IMR-90 (cell line): Measurements from ENCODE around the gene MEGF9. TPM values are rescaled to one million over a fixed set of nuclear protein-coding genes. Genes with fewer than 3 reads are reported as not detected.

Experiments
- ATAC-seq: fragments of 200-7000 bp; cut with Tn5 transposase; 2 replicates; pipeline ENCODE4 v1.9.1; 2020; ENCODE audit warnings: low read depth, mild to moderate bottlenecking, moderate library complexity
- BruUV-seq: library from RNA; stranded (reverse); fragments of 400-500 nt; replicated peaks from 2 replicates; lab custom pipeline; 2021; lab: Mats Ljungman, UMichigan
- CTCF ChIA-PET: fragments of 300-600 bp; formaldehyde crosslinking; extraction: SDS; loops from one replicate; lab custom pipeline; 2021; ENCODE audit warnings: antibody characterized with exemption; lab: Yijun Ruan, JAX
- POLR2A ChIA-PET: fragments of 300-600 bp; sonication (Branson Sonifier 250); formaldehyde crosslinking; loops from one replicate; lab custom pipeline; 2022; ENCODE audit warnings: antibody characterized with exemption; ENCODE audit not compliant: unreplicated experiment; lab: Charles Lee
- DNase-seq: peaks from one replicate; pipeline ENCODE4 v3.0.0; 2013
- H2AFZ ChIP-seq: replicated peaks from 2 replicates; pipeline ENCODE3; 2013; ENCODE audit warnings: low read length, mild to moderate bottlenecking; ENCODE audit not compliant: poor library complexity
- H2AK5ac ChIP-seq: 2 replicates; pipeline ENCODE4 v1.6.1; 2013; ENCODE audit warnings: low read depth, low read length, inconsistent platforms
- H2AK9ac ChIP-seq: replicated peaks from 2 replicates; pipeline ENCODE3; 2013; ENCODE audit warnings: mild to moderate bottlenecking, low read depth, low read length, moderate library complexity; ENCODE audit not compliant: poor library complexity
- H2BK120ac ChIP-seq: 2 replicates; pipeline ENCODE4 v1.6.1; 2013; ENCODE audit warnings: low read depth, low read length, inconsistent platforms
- H2BK15ac ChIP-seq: 3 replicates; pipeline ENCODE4 v1.6.1; 2013; ENCODE audit warnings: low read depth, low read length, inconsistent platforms
- H2BK20ac ChIP-seq: 2 replicates; pipeline ENCODE4 v1.6.1; 2013; ENCODE audit warnings: low read depth, mild to moderate bottlenecking, inconsistent platforms, low read length, moderate library complexity
- H2BK5ac ChIP-seq: 2 replicates; pipeline ENCODE4 v1.6.1; 2013; ENCODE audit warnings: mild to moderate bottlenecking, low read depth, low read length, inconsistent platforms; ENCODE audit not compliant: poor library complexity, severe bottlenecking
- H3K14ac ChIP-seq: replicated peaks from 2 replicates; pipeline ENCODE4 v1.6.1; 2013; ENCODE audit warnings: low read depth, low read length, inconsistent platforms
- H3K18ac ChIP-seq: 2 replicates; pipeline ENCODE4 v1.6.1; 2013; ENCODE audit warnings: low read depth, low read length, control low read depth
- H3K23ac ChIP-seq: 2 replicates; pipeline ENCODE4 v1.6.1; 2013; ENCODE audit warnings: low read depth, low read length, inconsistent platforms
- H3K27ac ChIP-seq: 2 replicates; pipeline ENCODE4 v1.5.1; 2013; ENCODE audit warnings: mild to moderate bottlenecking, control low read depth, low read length; ENCODE audit not compliant: insufficient read depth
- H3K27me3 ChIP-seq: 2 replicates; pipeline ENCODE4 v1.6.1; 2013; ENCODE audit warnings: low read length; ENCODE audit not compliant: control insufficient read depth, insufficient read depth
- H3K36me3 ChIP-seq: 2 replicates; pipeline ENCODE4 v1.6.1; 2013; ENCODE audit warnings: low read length, mixed read lengths; ENCODE audit not compliant: control insufficient read depth, insufficient read depth
- H3K4ac ChIP-seq: 2 replicates; pipeline ENCODE4 v1.6.1; 2013; ENCODE audit warnings: low read depth, low read length, inconsistent platforms
- H3K4me1 ChIP-seq: 2 replicates; pipeline ENCODE4 v1.6.1; 2013; ENCODE audit warnings: low read length, mixed read lengths; ENCODE audit not compliant: control insufficient read depth, insufficient read depth
- H3K4me2 ChIP-seq: 2 replicates; pipeline ENCODE4 v1.6.1; 2013; ENCODE audit warnings: low read depth, mild to moderate bottlenecking, control low read depth, low read length, moderate library complexity
- H3K4me3 ChIP-seq: 2 replicates; pipeline ENCODE4 v1.5.1; 2013; ENCODE audit warnings: low read depth, mild to moderate bottlenecking, control low read depth, low read length, moderate library complexity; ENCODE audit not compliant: insufficient read depth
- H3K56ac ChIP-seq: 2 replicates; pipeline ENCODE4 v1.6.1; 2013; ENCODE audit warnings: low read length, inconsistent platforms; ENCODE audit not compliant: insufficient read depth; ENCODE audit errors: extremely low read depth
- H3K79me1 ChIP-seq, 2 experiments: 2 replicates each; pipeline ENCODE4 v1.6.1; 2013; ENCODE audit warnings: low read length in 2 of 2, inconsistent platforms in 1 of 2, low read depth in 1 of 2
- H3K9ac ChIP-seq: 2 replicates; pipeline ENCODE4 v1.6.1; 2013; ENCODE audit warnings: low read depth, low read length, control low read depth
- H3K9me1 ChIP-seq: 2 replicates; pipeline ENCODE4 v1.6.1; 2013; ENCODE audit warnings: low read length, inconsistent platforms; ENCODE audit not compliant: insufficient read depth
- H3K9me3 ChIP-seq: 2 replicates; pipeline ENCODE4 v1.6.1; 2013; ENCODE audit warnings: low read length; ENCODE audit not compliant: control insufficient read depth, insufficient read depth
- H4K20me1 ChIP-seq: 2 replicates; pipeline ENCODE4 v1.6.1; 2013; ENCODE audit warnings: low read length, inconsistent platforms; ENCODE audit not compliant: insufficient read depth
- H4K5ac ChIP-seq: 2 replicates; pipeline ENCODE4 v1.6.1; 2013; ENCODE audit warnings: mild to moderate bottlenecking, low read depth, low read length, control low read depth
- H4K8ac ChIP-seq, 2 experiments: 2 replicates each; pipeline ENCODE4 v1.6.1; 2013; ENCODE audit warnings: low read depth in 2 of 2, low read length in 2 of 2, control low read depth in 1 of 2, inconsistent platforms in 1 of 2
- H4K91ac ChIP-seq: 2 replicates; pipeline ENCODE4 v1.6.1; 2013; ENCODE audit warnings: low read depth, low read length, inconsistent platforms; ENCODE audit not compliant: insufficient read depth
- BHLHE40 ChIP-seq: fragments of 150-350 bp; IDR thresholded peaks from 2 replicates; pipeline ENCODE4 v1.6.1; 2016; ENCODE audit warnings: mild to moderate bottlenecking, low read depth, low read length
- ELK1 ChIP-seq: fragments of 150-350 bp; IDR thresholded peaks from 2 replicates; pipeline ENCODE4 v1.6.1; 2016; ENCODE audit warnings: low read depth, mild to moderate bottlenecking, low read length, moderate library complexity, borderline replicate concordance
- FOS ChIP-seq: fragments of 150-350 bp; IDR thresholded peaks from 2 replicates; pipeline ENCODE4 v1.6.1; 2016; ENCODE audit warnings: low read depth, low read length
- MAFK ChIP-seq: IDR thresholded peaks from 2 replicates; pipeline ENCODE4 v1.6.1; 2012; ENCODE audit warnings: low read depth, low read length, improper control_type of control experiment
- POLR2A ChIP-seq: IDR thresholded peaks from 2 replicates; pipeline ENCODE4 v1.6.1; 2012; ENCODE audit warnings: mild to moderate bottlenecking, low read depth, low read length
- SMC3 ChIP-seq: fragments of 150-350 bp; IDR thresholded peaks from 2 replicates; pipeline ENCODE4 v1.6.1; 2016; ENCODE audit warnings: low read depth, mild to moderate bottlenecking, antibody characterized with exemption, low read length, moderate library complexity
- WGBS, 2 experiments: methylation state at CpG; one replicate each; pipeline versions ENCODE4 v1.1.5 to v1.1.7; 2013; ENCODE audit warnings: missing lambda C conversion rate in 2 of 2; ENCODE audit not compliant: insufficient read length in 1 of 2; ENCODE audit errors: extremely low coverage in 2 of 2; 5-methylcytosine and 5-hydroxymethylcytosine counted together
- dilution Hi-C: fragments of 300-500 bp; cut with HindIII; formaldehyde crosslinking; loops from one replicate; pipeline ENCODE4 v1.14.3; 2018; ENCODE audit warnings: low sequenced_read_pairs; ENCODE audit not compliant: unreplicated experiment
- in situ Hi-C: fragments of 300-500 bp; cut with MboI; formaldehyde crosslinking; loops from 3 replicates; pipeline ENCODE4 v1.14.3; 2019; ENCODE audit warnings: low sequenced_read_pairs, inconsistent platforms, mixed read lengths
- intact Hi-C: fragments of 100-400 bp; cut with micrococcal nuclease; formaldehyde crosslinking; loops from 2 replicates; pipeline ENCODE4 v1.10.0; 2022
- polyA plus RNA-seq, 3 experiments: library from polyadenylated mRNA; depleted of rRNA; stranded (reverse); fragments of >200 nt; gene quantifications; 2 replicates each; pipeline ENCODE4 v1.2.3, GENCODE V29; 2012; ENCODE audit warnings: low replicate concordance in 1 of 3
- total RNA-seq: library from RNA; depleted of rRNA; stranded (reverse); fragments of >200 nt; gene quantifications from 2 replicates; pipeline ENCODE4 v1.2.3, GENCODE V29; 2012

MEGF9 gene
- total and polyA plus RNA-seq, 2 of the 4 experiments (the other 2 are of a cell fraction) = 3.4 TPM

DNA sequence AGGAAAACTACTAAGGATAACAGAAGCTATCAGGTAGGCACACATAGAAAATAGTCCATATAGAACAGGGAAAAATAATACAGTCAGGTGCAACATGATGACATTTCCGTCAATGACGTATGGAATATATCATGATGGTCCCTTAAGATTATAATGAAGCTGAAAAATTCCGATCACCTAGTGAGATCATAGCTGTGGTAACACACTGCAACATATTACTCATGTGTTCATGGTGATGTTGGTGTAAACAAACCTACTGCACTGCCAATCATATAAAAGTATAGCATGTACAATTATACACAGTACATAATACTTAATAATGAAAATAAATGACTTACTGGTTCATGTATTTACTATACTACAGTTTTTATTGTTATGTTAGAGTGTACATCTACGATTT lies 60.0 kb downstream of the MEGF9 start:
- no peak overlapping the region for H4K91ac ChIP-seq
- ChIA-PET POLR2A (no interaction called here), CTCF (no interaction called here)
- no peak overlapping the region for H4K5ac ChIP-seq
- no peak overlapping the region for H3K14ac ChIP-seq
- no peak overlapping the region for H4K8ac ChIP-seq
- H3K18ac ChIP-seq = no peak overlapping the region
- no peak overlapping the region for H3K4me3 ChIP-seq
- no peak overlapping the region for H3K4ac ChIP-seq
- no peak overlapping the region for H3K4me2 ChIP-seq
- no peaks in the 10 kb centered on the region for H4K20me1 ChIP-seq
- H2AK9ac ChIP-seq = no peak overlapping the region
- no peak overlapping the region for H3K23ac ChIP-seq
- peaks cover 1 to 2% of the 10 kb centered on the region in 2 experiments; a peak in 2 of 4 replicates for H3K79me1 ChIP-seq
- DNase-seq (peak; percentile 2), ATAC-seq (no peak)
- H3K27me3 ChIP-seq = no peaks in the 10 kb centered on the region
- peaks cover 2% of the 10 kb centered on the region; the same call in 1 of the 2 replicates for H3K4me1 ChIP-seq
- no peak overlapping the region for H2AFZ ChIP-seq
- no peak overlapping the region for H2BK20ac ChIP-seq
- no peak overlapping the region for H2BK15ac ChIP-seq
- no peaks in the 10 kb centered on the region for H3K9me1 ChIP-seq
- BruUV-seq = no TSS peak
- intact Hi-C loops = no loop called here
- no CpG with 5 or more reads among the region's 4 CpGs for WGBS, 2 experiments
- no peak overlapping the region for H3K9ac ChIP-seq
- H2BK120ac ChIP-seq = no peak overlapping the region
- TF ChIP-seq SMC3 (no peak), ELK1 (no peak), BHLHE40 (no peak), FOS (no peak), MAFK (no peak), POLR2A (no peak)
- in situ Hi-C loops = no loop called here
- H3K36me3 ChIP-seq = 0 out of 2 replicates have a peak, but pooled peaks cover 1% of the 10 kb centered on the region
- H2AK5ac ChIP-seq = no peak overlapping the region
- dilution Hi-C loops = no loop called here
- no peak overlapping the region for H2BK5ac ChIP-seq
- H3K9me3 ChIP-seq = no peaks in the 10 kb centered on the region
- no peak overlapping the region for H3K27ac ChIP-seq
- H3K56ac ChIP-seq = no peak overlapping the region
